Left renal pelvis (tissue), 4 donors: Measurements from ENCODE around the gene NUMB. TPM values are rescaled to one million over a fixed set of nuclear protein-coding genes. Genes with fewer than 3 reads are reported as not detected.

Source experiments
- DNase-seq, 4 donors: peaks; one replicate each; pipeline ENCODE4 v3.0.0-alpha.2; 2013; ENCODE audit warnings: low read depth in 4 of 4, low spot score in 3 of 4
- polyA plus RNA-seq, 4 donors: library from polyadenylated mRNA; unstranded; fragments of 120-200 nt; gene quantifications; one replicate each; pipeline ENCODE4 v1.2.1, GENCODE V29; 2013; ENCODE audit not compliant: insufficient read length in 4 of 4

NUMB gene
- polyA plus RNA-seq, 4 donors = 58.9 to 109 (median 89.3) TPM

GRCh38 chr14:73264080-73264884, 194.1 kb downstream of the NUMB start:
- DNase-seq = no peak

- DNase-seq = no peak
These were observed 194.7 kb downstream of the NUMB start for GRCh38 chr14:73263606-73264005.

GRCh38 chr14:73262427-73263183, 195.7 kb downstream of the NUMB start:
- no peak for DNase-seq

GRCh38 chr14:73261520-73262426, 196.6 kb downstream of the NUMB start:
- DNase-seq = no peak

- no peak for DNase-seq
These were observed 197.3 kb downstream of the NUMB start for GRCh38 chr14:73261075-73261474.

- DNase-seq = no peak
These were observed 197.8 kb downstream of the NUMB start for GRCh38 chr14:73260574-73260973.

- DNase-seq = no peak
These were observed 198.5 kb downstream of the NUMB start for GRCh38 chr14:73259837-73260236.

GRCh38 chr14:73258845-73259611, 199.3 kb downstream of the NUMB start:
- no peak for DNase-seq

GRCh38 chr14:73258076-73258475, 200.3 kb downstream of the NUMB start:
- DNase-seq = no peak

- no peak for DNase-seq
These were observed 202.6 kb downstream of the NUMB start for GRCh38 chr14:73255693-73256225.

- no peak for DNase-seq
These were observed 203.3 kb downstream of the NUMB start for GRCh38 chr14:73255005-73255400.

- DNase-seq = no peak
These were observed 203.9 kb downstream of the NUMB start for GRCh38 chr14:73254247-73255004.

GRCh38 chr14:73253721-73254120, 204.6 kb downstream of the NUMB start:
- no peak for DNase-seq

- no peak for DNase-seq
These were observed 205.1 kb downstream of the NUMB start for GRCh38 chr14:73253323-73253610.

GRCh38 chr14:73252491-73253322, 205.6 kb downstream of the NUMB start:
- DNase-seq = no peak

GRCh38 chr14:73251516-73252215, 206.7 kb downstream of the NUMB start:
- no peak for DNase-seq

GRCh38 chr14:73250781-73251500, 207.4 kb downstream of the NUMB start:
- no peak for DNase-seq
